GM08714 (cell line): ENCODE data around the gene ALK.

Source experiments
- H3K4me3 ChIP-seq: fragments of 200-500 bp; sonication (Bioruptor generic); 2 replicates; pipeline ENCODE4 v1.5.1; 2014; ENCODE audit warnings: mild to moderate bottlenecking, low read length, inconsistent platforms
- ZNF274 ChIP-seq: IDR thresholded peaks from 2 replicates; pipeline ENCODE4 v1.6.1; 2012; ENCODE audit warnings: mild to moderate bottlenecking, low read depth, low read length

Gene ALK

GRCh38 chr2:29531626-29532025, 389.8 kb downstream of the ALK start:
- H3K4me3 ChIP-seq = no peak overlapping the region
- no peak for TF ChIP-seq ZNF274

GRCh38 chr2:29530281-29530680, 391.1 kb downstream of the ALK start:
- H3K4me3 ChIP-seq = no peak overlapping the region
- TF ChIP-seq ZNF274 = no peak

- TF ChIP-seq ZNF274 = no peak
- no peak overlapping the region for H3K4me3 ChIP-seq
These were observed 392.4 kb downstream of the ALK start for GRCh38 chr2:29528891-29529520.

DNA sequence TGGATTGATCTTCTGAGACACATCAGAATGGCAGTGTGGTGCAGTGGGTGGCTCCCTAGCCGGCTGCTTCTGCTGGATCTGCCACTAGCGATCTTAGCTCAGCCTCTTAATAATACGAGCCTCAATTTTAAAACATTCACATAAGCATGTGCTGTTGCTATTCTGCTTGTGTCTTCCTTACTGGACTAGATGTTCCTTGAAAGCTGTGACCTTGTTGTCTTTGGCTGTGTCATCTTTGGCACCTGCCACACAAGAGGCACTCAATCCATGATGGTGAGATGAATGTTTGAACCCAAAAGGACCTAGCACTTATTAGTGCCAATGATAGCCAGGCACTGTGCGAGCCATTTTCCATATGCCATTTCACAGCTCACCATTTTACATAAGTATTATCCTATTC, 393.0 kb downstream of the ALK start:
- no peak overlapping the region for H3K4me3 ChIP-seq
- TF ChIP-seq ZNF274 = no peak

DNA sequence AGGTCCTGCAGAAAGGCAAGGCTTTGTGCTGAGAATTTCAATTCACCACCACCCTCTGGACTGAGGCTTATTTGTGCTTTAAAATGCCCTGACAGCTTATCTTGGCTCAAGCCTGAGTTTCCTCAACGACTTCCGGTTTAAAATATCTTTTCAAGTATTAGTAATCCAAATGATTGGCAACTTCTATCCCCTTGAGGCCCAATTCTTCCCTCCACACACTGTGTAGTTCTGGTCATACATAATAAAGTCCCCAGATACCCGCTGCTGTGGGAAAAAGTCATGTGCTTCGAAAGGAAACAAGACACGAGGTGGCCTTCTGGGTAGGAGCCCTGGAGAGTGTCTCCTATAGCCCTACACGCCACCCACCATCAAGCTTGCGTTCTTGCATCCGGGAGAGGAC, 393.4 kb downstream of the ALK start:
- no peak for TF ChIP-seq ZNF274
- no peak overlapping the region for H3K4me3 ChIP-seq

GRCh38 chr2:29526587-29527586, 394.5 kb downstream of the ALK start:
- H3K4me3 ChIP-seq = no peak overlapping the region
- no peak for TF ChIP-seq ZNF274

DNA sequence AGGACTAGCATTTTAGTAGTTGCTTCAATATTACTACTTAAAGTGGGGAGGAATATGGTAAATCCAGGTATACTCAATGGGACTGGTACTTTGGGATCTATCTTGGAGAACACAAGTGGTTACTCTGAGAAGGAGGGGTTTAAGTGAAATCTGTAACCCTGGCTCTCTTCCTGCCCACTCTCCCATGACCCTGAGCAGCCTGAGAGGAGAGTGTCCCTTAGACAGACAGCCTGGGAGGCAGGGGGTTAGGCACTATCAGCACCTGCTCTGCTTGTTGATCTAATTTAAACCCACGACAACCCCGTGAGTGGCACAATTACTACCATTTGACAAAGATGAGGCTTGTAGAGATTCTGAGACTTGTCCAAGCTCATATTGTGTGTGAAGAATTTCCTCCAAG, 395.5 kb downstream of the ALK start:
- no peak overlapping the region for H3K4me3 ChIP-seq
- no peak for TF ChIP-seq ZNF274

- TF ChIP-seq ZNF274 = no peak
- H3K4me3 ChIP-seq = no peak overlapping the region
These were observed 396.7 kb downstream of the ALK start for GRCh38 chr2:29524652-29525051.

GRCh38 chr2:29522951-29523669, 398.3 kb downstream of the ALK start:
- no peak for TF ChIP-seq ZNF274

DNA sequence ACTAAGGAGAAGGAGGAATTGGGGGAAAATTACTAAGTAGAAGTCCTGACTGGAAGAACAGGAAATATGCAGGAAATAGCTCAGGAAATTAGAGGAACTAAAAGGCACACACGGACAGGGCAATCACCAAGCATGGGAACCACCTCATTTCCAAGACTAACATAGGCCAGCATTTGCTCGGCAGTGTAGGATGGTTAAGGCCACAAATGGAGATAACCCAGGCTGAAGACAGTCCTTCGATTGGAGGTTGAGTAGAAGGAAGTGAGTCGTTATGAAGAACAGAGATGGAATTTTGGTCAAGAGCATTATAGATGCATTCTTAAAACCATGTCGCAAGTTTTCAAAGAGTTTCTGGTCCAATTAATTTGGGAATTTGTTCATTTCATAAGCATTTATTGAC, 401.4 kb downstream of the ALK start:
- no peak overlapping the region for H3K4me3 ChIP-seq
- TF ChIP-seq ZNF274 = no peak

More at GRCh38 chr2:29522951-29523669, 398.3 kb downstream of the ALK start:
- no peak overlapping the region for H3K4me3 ChIP-seq

GRCh38 chr2:29519338-29519925, 402.0 kb downstream of the ALK start:
- H3K4me3 ChIP-seq = no peak overlapping the region
- no peak for TF ChIP-seq ZNF274

- H3K4me3 ChIP-seq = no peak overlapping the region
- TF ChIP-seq ZNF274 = no peak
These were observed 402.6 kb downstream of the ALK start for GRCh38 chr2:29518646-29519337.

DNA sequence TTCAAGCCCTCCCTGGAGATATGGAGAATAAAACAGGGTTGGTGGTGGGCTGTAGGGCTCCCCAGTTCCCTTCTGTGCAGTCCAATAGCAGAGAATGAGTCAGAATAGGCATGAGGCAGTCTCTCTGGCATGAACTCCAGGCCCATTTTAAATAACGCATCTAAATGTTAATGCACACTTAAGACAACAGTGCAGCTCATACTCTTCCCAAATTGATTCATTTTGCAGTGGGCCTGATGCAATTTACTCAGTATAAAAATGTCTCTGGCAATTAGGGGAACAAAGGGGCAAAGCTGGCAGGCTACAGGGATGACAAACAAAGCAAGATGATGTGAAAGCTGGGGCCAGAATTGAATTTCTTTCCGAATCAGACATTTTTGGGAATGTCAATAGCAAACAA, 403.4 kb downstream of the ALK start:
- no peak for TF ChIP-seq ZNF274

DNA sequence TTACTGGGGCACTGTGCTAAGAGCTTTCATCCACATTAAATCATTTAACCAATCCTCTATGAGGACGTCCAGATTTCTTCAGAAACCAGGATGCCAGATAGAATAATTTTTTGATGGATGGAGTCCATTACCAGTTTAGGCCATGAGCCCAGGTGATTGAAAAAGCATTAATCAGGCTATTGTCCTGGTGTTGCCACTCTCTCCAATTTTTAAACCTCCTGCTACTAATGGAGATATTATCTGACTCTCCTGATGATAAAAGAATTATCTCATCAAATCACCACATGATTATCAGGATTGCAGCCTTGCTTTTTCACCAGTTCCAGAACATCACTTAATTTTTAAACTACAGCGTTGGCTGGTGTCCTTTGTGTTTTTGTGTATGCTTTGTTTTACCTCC, 404.0 kb downstream of the ALK start:
- TF ChIP-seq ZNF274 = no peak

More for the DNA sequence above, 403.4 kb downstream of the ALK start:
- H3K4me3 ChIP-seq = no peak overlapping the region

GRCh38 chr2:29516767-29517166, 404.6 kb downstream of the ALK start:
- H3K4me3 ChIP-seq = no peak overlapping the region
- TF ChIP-seq ZNF274 = no peak

More for the DNA sequence above, 404.0 kb downstream of the ALK start:
- H3K4me3 ChIP-seq = no peak overlapping the region
